Activated CD8-positive, alpha-beta memory T cell treated with anti-CD3 and anti-CD28 coated beads, Interleukin-2, amount 50 U/mL, for 1 hour (primary cell): Measurements from ENCODE around the gene SMARCC2.

Experiments used
- DNase-seq: peaks from one replicate; pipeline ENCODE4 v3.0.0-alpha.2; 2020; ENCODE audit errors: extremely low read depth

SMARCC2 gene

GRCh38 chr12:56189099-56189917, at the start of gene SMARCC2:
SMARCC2 (minus strand) TSS chr12:56189483; CDS start chr12:56189461, 22 bp downstream.
- DNase-seq: peak; percentile 44

GRCh38 chr12:56237552-56237951, 48.3 kb upstream of the SMARCC2 start:
- DNase-seq: no peak

- DNase-seq: no peak
Measured at GRCh38 chr12:56236985-56237384, 47.7 kb upstream of the SMARCC2 start.

GRCh38 chr12:56236091-56236490, 46.8 kb upstream of the SMARCC2 start:
- DNase-seq: no peak

- no peak for DNase-seq
Measured at GRCh38 chr12:56234746-56235436, 45.6 kb upstream of the SMARCC2 start.

GRCh38 chr12:56231184-56231582, 41.9 kb upstream of the SMARCC2 start:
- DNase-seq: no peak

- DNase-seq: no peak
Measured at GRCh38 chr12:56230432-56231183, 41.3 kb upstream of the SMARCC2 start.

- DNase-seq: no peak
Measured at GRCh38 chr12:56229916-56230431, 40.7 kb upstream of the SMARCC2 start, which contains the start of gene SLC39A5. SLC39A5 (plus strand) TSS chr12:56230051; CDS start chr12:56231275, 1,224 bp downstream.

- no peak for DNase-seq
Measured at GRCh38 chr12:56229082-56229481, 39.8 kb upstream of the SMARCC2 start.

- no peak for DNase-seq
Measured at GRCh38 chr12:56224954-56225353, 35.7 kb upstream of the SMARCC2 start.

- DNase-seq: peak; percentile 76
Measured at GRCh38 chr12:56224102-56224701, 34.9 kb upstream of the SMARCC2 start, which contains the start of gene NABP2. NABP2 (plus strand) TSS chr12:56224342; CDS start chr12:56224857, 515 bp downstream.

GRCh38 chr12:56223571-56224101, 34.4 kb upstream of the SMARCC2 start:
- DNase-seq: no peak

GRCh38 chr12:56222531-56222895, 33.2 kb upstream of the SMARCC2 start:
- no peak for DNase-seq

- DNase-seq: peak; percentile 71
Measured at GRCh38 chr12:56221757-56222530, 32.7 kb upstream of the SMARCC2 start, which contains the start of gene RNF41. RNF41 (minus strand) TSS chr12:56221922; CDS start chr12:56214047, 7,875 bp downstream.

- DNase-seq: no peak
Measured at GRCh38 chr12:56221232-56221756, 32.0 kb upstream of the SMARCC2 start.

GRCh38 chr12:56220611-56221231, 31.4 kb upstream of the SMARCC2 start:
- no peak for DNase-seq

- no peak for DNase-seq
Measured at GRCh38 chr12:56219840-56220239, 30.6 kb upstream of the SMARCC2 start.

- no peak for DNase-seq
Measured at GRCh38 chr12:56216461-56216860, 27.2 kb upstream of the SMARCC2 start.

- no peak for DNase-seq
Measured at GRCh38 chr12:56213878-56214277, 24.6 kb upstream of the SMARCC2 start.

GRCh38 chr12:56212361-56212760, 23.1 kb upstream of the SMARCC2 start:
- no peak for DNase-seq
